Stimulated activated naive CD4-positive, alpha-beta T cell (primary cell): Measurements from ENCODE around the gene SSBP4.

Source experiments
- DNase-seq, 6 experiments: peaks; one replicate each; lab custom pipeline; 2025; lab: John Stamatoyannopoulos, UW

SSBP4 gene

DNA sequence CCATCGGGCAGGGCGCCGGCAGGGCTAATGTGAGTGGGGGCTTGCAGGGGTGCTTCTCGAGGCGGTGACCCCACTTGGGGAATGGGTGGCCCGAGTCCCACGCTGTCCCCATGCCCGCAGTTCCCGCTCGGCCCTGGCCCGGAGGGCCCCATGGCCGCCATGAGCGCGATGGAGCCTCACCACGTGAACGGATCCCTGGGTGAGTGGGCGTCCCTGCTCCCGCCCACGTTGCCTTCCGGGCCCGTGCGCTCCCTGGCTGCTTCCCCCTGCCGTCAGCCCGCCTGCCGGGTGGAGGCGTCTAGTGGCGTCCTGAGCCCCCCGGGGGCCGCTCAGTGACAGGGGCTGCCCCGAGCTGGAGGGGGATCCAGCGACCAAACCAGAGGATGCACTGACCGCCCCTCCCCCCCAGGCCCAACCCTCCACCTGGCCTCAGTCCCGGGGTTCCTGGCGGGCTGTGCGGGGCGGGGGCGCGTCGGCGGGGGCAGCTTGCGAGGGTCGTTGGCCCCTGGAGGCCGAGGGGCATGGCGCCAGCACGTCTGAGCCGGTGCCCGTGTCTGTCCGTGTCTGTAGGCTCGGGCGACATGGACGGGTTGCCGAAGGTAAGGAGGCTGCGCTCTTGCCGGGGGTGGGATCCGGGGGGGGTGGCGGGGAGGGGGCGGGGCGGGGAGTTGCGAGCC lies 14.0 kb downstream of the SSBP4 start:
- DNase-seq: peak in 5 of 6 experiments; percentile 14 to 57 (median 41)

GRCh38 chr19:18433735-18434398 lies 14.7 kb downstream of the SSBP4 start:
- DNase-seq: peak in 1 of 6 experiments; percentile 10

- no peak for DNase-seq
Measured at GRCh38 chr19:18434411-18435175, 15.4 kb downstream of the SSBP4 start.

- no peak for DNase-seq
Measured at GRCh38 chr19:18435178-18435841, 16.1 kb downstream of the SSBP4 start.

GRCh38 chr19:18435842-18436670 lies 16.9 kb downstream of the SSBP4 start:
- DNase-seq: no peak

GRCh38 chr19:18436671-18437490 lies 17.7 kb downstream of the SSBP4 start:
- peak; percentile 54 to 83 (median 68) for DNase-seq

DNA sequence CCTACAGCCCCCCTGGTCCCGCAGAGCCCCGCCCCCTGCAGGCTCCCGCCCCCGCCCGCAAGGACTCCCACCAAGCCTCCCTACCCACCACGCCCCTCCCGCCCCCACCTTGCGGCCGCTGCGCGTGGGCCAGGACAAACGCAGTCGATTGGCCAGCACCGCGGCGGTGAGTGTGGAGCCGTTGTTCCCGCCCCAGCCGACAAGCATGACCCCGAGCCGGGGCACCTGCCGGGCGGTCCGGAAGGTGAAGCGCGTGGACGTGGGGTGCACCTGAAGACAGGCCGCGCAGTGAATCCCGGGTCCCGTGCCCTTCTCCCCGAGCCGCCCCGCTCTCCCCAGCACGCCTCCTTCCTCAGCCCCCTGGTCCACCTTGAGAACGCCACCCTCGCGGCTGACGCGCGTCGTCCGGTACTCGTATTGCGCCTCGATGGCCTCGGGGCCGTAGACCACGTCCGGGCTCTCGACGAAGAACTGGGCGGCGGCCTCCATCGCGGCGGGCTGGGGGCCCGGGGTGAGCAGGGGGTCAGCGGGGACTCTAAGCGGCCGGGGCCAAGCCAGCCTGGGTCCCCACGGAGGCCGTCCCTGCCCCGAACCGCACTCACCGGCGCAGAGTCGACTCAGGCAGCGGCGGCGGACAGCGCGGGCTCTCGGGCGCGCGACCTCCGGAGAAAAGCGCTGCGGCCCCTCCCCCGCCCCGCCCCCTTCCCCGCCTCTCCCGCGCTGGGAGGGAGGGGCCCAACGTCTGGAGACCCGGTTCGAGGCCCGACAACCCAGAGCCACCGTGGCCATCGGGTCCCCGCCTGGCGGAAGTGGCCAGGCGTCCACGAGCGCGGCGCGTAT lies 18.5 kb downstream of the SSBP4 start, which contains the start of gene ISYNA1:
Gene ISYNA1, minus strand, starts transcription at position 643 of the 840 bp plus-strand sequence. Its CDS starts 154 bp downstream, at position 489.
- DNase-seq: peak in 5 of 6 experiments; percentile 48 to 74 (median 54)

DNA sequence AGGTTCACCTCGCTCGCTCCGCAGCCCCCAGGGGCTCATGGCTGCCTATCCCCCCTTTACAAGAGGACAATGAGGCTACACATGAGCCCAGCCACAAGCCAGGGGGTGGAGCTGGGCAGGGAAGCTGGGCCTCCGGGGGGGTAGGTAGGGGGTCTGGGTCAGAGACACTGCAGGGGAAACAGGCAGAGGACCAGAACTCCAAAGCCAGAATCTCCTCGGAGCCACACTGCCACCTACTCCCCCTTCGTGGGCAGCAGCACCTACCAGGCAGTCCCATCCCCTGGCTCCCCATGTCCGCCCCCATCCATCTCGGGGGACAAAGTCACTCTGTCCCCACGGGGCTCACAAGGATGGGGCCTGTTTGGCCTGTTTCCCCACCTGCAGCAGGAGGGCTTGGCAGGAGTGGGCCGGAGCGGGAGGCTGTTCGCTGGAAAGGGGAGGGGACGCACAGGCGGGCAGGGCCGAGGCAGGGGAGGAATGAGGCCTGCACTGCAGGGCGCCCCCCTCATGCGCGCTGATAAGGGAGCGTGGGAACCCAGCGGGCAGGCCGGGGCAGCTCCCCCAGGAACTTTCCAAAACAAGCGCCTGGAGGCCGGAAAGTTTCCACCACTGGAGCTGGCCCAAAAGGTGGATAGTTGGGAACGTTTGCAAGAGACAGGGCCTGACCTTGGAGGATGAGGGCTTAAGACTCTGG lies 19.3 kb downstream of the SSBP4 start:
- no peak for DNase-seq

DNA sequence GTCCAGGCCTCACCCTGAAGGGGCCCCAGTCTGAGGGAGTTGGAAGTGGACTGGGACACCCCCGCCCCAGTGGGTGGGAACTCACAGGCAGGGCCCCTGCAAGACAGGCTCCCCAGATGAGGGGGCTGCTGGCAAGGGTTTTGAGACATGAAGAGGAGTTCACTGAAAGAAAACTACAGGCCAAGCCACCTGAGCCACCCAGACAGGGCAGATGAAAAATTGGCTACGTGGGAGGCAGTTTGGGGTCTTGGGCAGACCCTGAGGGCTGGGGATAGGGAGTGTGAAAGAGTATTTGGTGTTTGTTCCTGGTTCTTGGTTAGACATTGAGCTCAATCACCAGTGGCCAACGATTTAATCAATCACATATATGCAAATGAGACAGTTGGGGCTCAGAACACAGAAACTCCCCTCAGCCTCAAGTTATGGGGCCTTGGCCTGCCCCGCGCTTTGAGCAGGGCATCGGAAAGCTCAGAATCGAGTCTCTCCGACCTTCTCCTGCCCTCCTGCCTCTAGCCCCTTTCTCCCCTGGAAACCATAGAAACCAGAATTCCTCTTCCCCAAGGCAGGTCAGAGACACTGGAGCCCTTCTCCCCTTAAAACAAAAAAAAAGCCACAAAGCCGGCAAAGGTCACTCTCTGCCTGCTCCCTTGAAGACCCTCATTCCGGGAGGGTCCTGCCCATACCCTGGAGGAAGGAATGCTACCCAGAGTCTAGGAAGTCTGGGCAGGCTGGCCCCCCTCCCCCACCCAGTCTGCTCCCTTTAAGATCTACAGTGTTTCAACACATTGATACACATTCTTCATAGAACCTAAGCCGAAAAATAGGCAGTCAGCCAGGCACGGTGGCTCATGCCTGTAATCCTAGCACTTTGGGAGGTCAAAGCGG lies 20.1 kb downstream of the SSBP4 start:
- DNase-seq: no peak

DNA sequence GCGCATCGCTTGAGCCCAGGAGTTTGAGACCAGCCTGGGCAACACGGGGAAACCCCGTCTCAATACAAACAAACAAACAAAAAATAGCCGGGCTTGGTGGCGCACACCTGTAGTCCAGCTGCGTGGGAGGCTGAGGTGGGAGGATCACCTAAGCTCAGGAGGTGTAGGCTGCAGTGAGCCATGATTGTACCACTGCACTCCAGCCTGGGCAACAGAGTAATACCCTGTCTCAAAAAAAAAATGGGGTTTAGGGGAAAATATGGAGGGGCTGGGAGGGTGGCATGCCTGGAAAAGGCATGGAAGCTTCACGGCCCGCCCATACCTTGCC lies 20.7 kb downstream of the SSBP4 start:
- DNase-seq: no peak

DNA sequence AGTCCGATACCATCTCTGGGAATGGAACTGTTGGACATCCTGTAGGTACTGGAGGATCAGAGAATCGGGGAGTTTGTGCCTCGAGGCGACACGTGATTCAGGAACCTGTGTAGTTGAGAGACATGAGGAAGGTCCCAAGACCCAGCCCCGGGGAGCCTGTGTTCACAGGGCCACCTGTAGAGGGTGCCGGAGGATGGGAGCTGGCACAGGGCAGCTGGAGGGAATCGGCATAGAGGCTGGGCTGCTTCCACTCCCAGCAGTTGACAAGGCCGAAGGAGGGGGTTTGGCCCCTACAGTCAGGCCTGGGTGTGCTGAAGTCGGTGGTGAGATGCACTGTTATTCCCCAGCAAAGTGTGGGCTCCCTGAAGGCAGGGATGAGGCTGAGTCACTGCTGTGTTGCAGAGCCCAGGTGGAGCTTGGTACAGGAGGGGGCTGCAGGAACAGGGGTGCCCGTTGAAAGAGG lies 21.2 kb downstream of the SSBP4 start:
- peak in 2 of 6 experiments; percentile 19 for DNase-seq

DNA sequence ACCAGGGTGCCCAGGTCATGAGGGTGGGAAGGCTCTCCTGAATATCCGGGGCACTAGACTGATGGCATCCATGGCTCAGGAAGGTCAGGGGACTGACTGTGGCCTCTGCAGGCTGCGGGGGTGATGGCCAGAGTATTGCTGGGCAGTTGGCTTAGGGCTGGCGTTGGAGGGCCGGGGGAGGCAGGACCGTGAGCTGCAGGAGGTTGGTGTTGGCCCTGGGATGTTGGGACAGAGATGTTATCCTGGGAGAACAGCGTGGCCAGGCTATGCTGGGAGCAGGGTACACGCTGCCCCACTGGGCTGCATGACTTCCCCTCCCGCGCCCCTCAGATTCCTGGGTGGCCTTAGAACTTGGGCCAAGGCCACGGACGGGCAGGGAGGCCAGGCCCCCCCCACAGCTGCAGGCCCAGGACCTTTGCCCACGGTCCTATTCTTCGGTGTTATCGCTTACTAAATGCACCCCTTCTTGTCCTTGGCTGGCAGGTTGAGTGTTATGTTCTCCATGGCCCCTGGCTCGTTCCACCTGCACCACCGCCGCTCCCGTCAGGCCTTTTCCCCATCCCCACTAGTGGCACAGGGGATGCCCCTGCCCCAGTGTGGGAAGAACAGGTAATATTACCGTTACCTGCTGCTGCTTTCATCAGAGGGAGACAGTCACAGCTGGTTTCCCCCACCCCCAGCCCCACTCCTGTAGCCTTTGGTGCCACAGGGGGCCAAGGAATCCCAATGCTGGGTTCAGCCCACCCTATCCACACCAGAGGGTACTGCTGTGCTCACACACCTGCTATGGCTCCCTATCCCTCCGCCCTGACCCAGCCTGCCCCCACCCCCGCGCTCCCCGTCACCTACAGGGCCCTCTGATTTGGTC lies 22.0 kb downstream of the SSBP4 start:
- DNase-seq: peak in 1 of 6 experiments; percentile 13

DNA sequence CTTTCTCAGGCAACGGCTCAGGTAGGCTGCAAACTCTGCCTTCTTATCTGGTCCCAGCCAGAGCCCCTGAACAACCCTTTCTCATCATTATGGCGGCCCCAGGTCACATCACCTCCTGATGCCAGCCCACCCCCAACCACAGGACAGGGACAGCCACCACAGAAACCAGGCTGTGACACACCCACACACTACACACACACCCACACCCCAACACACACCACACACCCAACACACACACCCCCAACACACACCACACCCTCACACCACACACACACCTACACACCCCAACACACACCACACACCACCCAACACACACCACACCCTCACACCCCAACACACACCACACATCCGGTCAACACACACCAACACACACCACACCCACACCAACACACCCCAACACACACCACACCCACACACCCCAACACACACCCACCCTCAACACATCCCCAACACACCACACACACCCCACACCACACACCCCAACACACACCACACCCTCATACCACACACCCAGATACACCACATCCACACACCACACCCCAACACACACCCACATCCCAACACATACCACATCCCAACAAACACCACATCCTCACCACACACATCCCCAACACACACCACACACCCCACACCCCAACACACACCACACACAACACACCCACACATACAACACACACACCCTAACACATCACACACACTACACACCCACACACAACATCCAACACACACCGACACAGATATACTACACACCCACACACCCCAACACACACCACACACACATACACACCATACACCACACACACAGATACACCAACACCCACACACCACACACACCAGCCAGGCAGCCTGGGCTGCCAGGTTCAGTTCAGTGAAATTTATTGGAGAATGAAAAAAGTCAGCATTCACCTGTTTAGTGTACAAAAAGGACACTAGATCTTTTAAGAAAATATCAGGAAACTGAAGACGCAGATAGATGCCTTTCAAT lies 22.9 kb downstream of the SSBP4 start:
- DNase-seq: peak in 1 of 6 experiments; percentile 15

DNA sequence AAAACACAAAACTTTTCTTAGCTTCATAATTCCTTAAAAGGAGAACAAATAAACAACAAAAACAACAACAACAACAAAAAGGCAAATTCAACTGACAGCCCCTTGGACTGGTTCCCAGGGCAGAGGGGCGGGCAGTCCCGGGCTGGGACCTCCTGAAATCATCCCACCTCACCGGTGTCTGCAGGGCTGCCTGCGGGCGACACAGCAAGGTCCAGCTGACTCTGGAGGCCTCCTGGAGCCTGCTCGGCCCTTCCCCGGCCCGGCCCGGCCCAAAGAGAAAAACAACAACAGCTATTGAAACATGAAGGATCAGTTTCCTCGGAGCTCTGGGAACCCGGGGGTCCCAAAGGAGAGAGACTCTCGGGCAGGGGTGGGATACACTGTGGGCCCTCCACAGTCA lies 23.7 kb downstream of the SSBP4 start:
- no peak for DNase-seq

DNA sequence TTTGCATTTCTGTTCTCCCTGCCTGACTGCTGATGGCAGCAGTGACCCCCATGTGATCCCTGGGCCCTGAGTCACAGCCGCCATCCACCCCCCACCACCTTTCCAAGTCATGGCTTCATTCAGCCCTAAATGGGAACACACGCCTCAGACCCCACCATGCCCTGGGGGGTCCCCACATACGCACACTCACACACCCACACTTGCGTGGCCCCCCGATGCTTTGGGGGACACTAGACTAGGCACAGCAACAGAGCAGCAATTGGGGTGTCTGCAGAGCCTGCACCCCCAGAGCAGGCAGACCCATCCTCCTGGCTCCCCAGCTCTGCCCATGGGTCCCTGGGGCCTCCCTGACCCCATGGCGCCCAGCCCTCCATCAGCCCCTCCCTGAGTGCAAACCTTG lies 24.2 kb downstream of the SSBP4 start:
- no peak for DNase-seq

- no peak for DNase-seq
Measured at GRCh38 chr19:18443831-18444230, 24.6 kb downstream of the SSBP4 start.
